Spleen (tissue), 7 donors: ENCODE data around the gene TNPO2.

Experiments
- CTCF ChIP-seq, 11 experiments: fragments of 200-600 bp in 7 of 11; fragments of 450-650 bp in 4 of 11; sonication (generic) in 4 of 11; IDR thresholded peaks in 8 of 11; conservative IDR thresholded peaks in 3 of 11; 1 replicate in 7 of 11; 2 replicates in 4 of 11; pipeline versions ENCODE4 v1.4.0 to v1.8.0; 2016 to 2021; ENCODE audit warnings: antibody characterized with exemption in 11 of 11, inconsistent platforms in 4 of 11, mild to moderate bottlenecking in 1 of 11
- POLR2AphosphoS5 ChIP-seq, 3 donors: sonication (generic); formaldehyde crosslinking; IDR thresholded peaks; one replicate each; pipeline ENCODE4 v1.5.1; 2017; ENCODE audit warnings: antibody characterized with exemption in 3 of 3
- donor health status: DM: no; HTN: no; CAD: no; lungs with moderate emphysema.
- donor health status: DM: no; HTN: no; CAD: no.
- donor health status: DM: no; HTN: no; CAD: no.

- TF ChIP-seq POLR2AphosphoS5 (IDR thresholded peaks at IDR 0.05) (peak in 1 of 3 donors; percentile 11), CTCF (IDR thresholded peaks at IDR 0.05 in 8 of 11, conservative IDR thresholded peaks at IDR 0.05 in 3 of 11) (no peak)
Measured at GRCh38 chr19:12660980-12661379, 62.8 kb downstream of the TNPO2 start.
